GM21723 (cell line): ENCODE measurements around the gene LMBR1.
"Not testable (repeated sequence)": the region's sequence is repeated elsewhere in the genome, so short reads cannot be mapped to it uniquely, and the experiment has no call there.

Source experiments
- ATAC-seq: cut with Tn5 transposase; IDR thresholded peaks from one replicate; pipeline ENCODE4 v1.9.1; 2021; ENCODE audit warnings: mild to moderate bottlenecking, moderate library complexity; ENCODE audit not compliant: unreplicated experiment

Gene LMBR1

DNA sequence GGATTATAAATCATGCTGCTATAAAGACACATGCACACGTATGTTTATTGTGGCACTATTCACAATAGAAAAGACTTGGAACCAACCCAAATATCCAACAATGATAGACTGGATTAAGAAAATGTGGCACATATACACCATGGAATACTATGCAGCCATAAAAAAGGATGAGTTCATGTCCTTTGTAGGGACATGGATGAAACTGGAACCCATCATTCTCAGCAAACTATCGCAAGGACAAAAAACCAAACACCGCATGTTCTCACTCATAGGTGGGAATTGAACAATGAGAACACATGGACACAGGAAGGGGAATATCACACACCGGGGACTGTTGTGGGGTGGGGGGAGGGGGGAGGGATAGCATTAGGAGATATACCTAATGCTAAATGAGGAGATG is 89.3 kb downstream of the LMBR1 start:
- not testable (repeated sequence) for ATAC-seq

DNA sequence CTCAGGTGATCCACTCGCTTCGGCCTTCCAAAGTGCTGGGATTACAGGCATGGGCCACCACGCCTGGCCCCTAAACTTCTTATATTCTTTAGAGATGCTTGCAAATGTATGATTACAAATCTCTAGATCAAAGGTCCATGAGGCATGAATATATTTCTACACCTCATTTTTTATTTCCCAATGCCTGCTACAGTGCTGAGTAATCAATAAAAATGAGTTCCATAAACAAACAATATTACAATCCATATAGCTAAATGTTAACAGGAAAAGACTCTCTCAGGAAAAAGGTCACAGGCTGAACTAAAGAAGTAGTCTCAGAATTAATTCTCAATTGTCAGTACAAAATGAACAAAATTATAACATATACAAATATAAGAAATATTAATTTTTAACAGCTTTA is 90.8 kb downstream of the LMBR1 start:
- ATAC-seq = no peak

DNA sequence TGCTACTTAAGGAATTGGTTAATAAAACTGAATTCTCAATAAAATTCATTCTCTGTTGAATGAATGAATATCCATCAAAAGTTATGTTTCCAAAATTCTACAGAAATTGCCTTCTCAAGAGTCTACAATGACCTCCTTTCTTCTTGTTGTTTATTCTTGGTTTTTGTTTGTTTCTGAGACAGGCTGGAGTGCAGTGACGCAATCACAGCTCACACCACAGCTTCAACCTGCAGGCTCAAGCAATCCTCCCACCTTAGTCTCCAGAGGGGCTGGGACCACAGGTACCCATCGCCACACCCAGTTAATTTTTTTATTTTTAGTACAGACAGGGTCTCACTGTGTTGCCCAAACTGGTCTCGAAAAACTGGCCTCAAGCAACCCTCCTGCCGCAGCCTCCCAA is 97.6 kb downstream of the LMBR1 start:
- ATAC-seq = no peak

DNA sequence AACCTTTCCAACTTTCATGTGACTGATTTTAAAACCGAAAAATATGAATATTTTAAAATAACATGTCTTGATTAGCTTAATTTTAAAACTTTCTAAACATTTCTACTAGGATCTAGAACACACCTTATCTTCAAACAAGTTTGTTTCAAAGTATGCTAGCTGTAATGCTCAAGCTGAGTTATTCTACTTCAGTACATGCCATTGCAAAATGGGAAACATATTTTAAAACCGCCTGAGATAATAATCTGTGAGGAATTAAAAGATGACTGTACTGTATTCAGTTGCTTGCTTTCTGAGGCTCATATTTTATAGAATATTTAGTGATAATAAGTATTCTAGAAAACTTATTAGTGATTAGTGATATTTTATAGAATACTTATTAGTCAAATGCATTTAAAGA is 99.6 kb downstream of the LMBR1 start:
- ATAC-seq = no peak

DNA sequence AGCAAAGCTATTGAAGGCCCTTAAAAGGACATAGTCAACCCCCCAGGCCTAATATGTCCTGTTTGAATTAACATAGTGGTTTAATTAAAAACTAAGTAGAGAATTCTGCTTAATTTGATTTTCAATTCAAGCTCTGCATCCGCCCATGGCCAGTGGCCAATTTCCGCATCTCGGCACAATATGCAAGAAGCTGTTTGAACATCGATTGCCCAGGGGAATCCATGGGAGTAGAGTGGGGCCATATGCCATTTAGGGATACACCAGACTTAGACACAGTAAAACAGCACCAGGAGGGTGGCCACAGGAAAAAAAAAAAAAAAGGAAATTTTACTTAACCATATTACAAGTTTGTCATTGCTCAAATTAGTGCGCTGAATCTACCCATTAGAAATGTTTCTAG is 100.4 kb downstream of the LMBR1 start:
- no peak for ATAC-seq

DNA sequence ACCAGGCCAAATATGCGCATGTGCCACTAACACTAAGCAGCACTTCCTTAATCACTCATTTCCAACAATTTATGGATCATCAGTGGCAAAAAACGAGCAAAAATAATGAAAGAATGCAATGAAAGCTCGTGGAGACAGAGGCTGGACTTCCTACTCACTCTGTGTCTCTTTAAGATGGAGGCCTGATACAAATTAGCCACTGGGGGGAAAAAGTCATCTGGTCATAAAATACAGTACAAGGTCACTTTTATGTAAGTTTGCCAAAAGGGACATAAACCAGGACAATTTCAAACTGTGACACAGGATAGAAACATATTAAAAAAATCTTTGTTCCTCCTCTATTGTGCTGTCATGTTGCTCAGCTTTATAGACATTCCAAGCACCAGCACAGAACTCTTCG is 101.7 kb downstream of the LMBR1 start:
- no peak for ATAC-seq

DNA sequence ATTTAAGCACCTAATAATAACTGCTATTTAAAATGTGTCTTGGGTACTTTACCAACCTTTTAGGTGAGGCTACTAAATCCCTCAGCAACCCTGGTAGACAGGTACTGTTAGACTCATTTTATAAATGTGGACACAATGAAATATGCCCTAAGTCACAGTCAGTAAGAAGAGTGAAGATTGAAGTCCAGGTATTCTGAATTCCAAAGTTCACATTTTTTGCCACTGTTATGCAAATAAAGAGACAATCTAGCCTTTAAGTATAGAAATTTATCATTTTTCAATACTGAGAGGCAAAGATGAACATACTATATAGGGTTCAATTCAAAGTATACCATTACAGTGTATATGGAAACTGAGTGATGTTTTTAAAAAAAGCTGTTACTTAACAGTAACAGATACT is 102.7 kb downstream of the LMBR1 start:
- ATAC-seq = no peak

DNA sequence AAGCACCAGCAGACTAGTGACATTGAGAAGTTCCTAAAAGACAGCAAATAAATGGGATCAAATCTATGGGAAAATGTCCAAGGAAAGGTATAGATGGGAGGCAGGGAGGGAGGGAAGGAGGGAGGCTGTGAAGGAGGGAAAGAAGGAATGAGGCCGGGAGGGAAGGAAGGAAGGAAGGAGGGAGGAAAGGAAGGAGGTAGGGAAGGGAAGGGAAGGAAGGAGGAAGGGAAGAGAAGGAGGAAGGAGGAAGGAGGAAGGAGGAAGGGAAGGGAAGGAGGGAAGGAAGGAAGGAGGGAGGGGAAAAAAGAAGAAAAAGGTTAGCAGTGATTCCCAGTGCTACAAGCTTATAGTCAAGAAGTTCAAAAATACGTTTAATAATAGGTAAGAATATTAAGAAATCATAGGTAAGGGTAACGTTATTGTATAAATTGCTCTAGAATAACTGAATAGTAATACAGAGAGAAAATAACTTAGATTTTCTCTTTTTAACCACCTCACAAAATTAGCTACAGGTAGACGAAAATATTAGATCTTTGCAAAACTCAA is 106.9 kb downstream of the LMBR1 start:
- ATAC-seq = no peak

DNA sequence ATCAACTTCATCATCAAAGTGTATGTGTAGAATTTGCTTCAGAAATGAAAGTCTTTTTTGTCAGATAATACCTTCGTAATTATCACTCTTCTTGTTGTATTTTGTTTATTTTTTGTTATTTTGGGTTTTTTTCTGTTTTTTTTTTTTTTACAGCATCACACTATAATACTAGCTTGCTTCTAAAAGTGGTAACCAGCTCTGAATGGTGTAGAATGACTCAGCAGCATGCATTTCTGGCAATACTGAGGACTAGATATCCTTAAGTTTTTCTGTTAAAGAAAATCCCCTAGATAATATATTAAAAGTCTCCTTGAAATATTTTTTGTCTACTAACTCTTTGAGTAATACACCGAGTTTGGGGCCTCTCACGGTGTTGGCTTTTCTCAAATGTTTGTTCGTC is 109.1 kb downstream of the LMBR1 start:
- ATAC-seq = no peak

DNA sequence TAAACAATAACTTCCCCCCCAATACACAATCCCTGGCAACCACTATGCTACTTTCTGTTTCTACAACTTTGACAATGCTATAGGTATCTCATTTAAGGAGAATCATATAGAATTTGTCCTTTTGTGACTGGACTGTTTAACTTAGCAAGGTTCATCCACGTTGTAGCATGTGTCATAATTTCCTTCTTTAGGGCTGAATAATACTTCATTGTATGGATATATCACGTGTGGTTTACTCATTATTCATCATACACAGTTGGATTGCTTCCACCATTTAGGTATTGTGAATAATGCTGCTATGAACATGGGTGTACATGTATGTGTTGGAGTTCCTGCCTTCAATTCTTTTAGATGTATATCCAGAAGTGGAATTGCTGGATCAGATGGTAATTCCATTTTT is 111.0 kb downstream of the LMBR1 start:
- ATAC-seq = no peak

DNA sequence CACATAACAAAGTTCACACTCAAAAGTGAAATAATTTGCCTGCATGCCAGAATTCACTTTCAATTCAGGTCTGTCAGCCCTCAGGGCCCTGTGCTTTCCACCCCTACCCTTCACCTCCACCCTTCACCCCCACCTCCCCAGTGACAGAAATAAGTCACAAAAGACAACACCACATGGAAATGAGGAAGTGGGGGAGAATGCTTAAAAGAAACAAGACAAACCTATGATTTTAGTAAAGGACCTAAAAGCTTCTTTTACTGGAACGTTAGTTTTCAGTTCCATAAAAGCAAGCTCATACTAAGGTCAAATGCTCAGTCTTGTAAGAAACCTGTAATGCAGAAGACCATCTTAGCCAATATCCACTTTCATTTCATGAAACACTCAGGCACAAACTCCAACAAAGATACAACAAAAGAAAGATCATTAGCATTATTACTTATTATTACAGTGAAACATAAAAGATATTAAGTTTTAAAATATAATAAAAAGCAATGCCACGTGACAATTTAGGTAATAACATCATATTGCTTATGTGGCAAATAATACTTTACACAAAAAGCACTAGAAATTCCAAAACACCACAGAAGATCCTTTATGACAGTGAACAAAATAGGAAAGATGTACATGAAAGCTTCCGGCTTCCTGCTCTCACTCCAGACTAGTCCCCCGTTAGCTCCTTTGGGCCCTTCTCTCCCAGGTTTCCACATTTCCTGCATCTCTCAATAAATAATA is 112.1 kb downstream of the LMBR1 start:
- ATAC-seq = peak; percentile 93

DNA sequence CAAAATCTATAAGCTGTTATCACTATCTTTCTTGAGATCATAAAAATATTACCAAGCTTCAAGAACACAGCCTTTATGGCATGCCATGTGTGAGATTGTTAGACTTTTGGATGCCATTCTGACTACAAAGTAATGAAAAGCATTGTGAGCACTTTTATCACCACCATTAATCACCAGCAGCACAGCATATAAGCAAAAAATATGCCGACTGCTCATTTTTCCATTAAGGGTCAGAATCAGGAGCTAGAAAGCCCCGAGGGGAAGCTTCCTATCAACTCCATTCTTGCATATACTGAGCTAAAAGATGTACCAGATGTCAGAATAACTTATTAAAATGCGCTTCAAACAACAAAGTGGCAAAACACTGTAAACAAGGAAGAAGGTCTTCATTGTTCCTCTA is 114.3 kb downstream of the LMBR1 start:
- ATAC-seq = no peak

DNA sequence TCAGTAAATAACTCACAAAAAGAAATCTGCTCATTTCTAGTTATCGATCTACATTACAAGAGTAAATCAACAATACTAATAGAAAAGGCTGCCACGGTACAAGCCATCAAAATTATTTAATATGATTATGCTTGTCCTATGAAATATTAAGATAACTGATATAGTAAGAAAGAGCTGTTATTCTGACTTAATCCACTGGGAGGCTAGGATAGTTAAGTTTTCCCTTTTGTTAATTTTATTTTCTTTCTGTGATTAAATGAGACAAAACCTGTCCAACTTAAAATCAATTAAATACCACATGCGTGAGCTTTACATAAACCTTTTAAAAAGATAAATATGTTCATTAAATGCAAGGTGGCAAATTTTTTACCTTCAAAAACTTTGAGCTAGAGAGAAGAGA is 114.8 kb downstream of the LMBR1 start:
- no peak for ATAC-seq

DNA sequence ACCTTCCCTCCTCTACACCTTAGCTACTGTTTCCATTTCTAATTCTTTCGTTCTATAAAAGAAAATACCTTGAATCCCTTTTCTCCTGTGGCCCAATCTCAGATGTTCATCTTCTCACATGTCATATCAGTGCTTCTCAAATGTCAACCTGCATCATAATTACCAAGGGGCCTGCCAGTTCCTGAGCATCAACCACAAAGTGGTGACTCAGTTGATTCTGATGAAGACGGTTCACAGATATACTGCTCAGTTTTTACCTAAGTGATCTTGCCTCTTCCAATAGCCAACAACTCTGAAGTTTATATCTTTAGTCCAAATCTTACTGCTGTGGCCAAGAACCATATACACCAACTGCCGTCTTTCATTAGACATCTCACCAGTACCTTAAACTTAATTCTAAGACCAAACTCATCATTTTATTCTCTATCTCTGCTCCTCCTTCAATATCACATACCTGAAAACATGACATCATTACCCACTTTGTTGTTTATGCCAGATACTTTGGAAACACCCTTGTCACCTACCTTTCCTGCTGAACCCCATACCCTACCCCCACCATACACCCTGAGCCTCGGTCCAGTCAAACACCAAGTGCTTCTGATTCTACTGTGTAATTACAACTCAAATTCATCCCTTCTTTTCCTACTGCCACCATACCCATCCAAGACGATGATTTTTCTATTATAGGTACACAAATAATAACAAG is 115.5 kb downstream of the LMBR1 start:
- no peak for ATAC-seq

DNA sequence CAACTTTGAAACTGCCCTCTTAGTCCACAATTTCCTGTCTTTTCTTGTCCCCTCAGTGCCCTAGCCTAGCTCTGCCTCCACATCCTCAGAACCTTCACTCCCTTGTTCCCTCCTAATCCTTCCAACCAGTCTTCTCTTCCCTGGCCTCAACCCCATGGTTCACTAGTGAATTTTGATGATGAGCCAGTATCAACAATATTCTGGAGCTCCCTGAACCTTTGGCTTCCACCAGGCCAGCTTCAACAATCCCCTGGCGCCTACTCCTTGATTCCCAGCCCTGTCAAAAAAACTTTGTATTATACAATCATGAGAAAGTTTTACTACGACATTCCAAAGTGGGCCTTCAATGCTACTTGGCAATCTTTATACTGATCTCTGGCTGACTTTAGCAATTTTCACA is 116.5 kb downstream of the LMBR1 start:
- no peak for ATAC-seq

DNA sequence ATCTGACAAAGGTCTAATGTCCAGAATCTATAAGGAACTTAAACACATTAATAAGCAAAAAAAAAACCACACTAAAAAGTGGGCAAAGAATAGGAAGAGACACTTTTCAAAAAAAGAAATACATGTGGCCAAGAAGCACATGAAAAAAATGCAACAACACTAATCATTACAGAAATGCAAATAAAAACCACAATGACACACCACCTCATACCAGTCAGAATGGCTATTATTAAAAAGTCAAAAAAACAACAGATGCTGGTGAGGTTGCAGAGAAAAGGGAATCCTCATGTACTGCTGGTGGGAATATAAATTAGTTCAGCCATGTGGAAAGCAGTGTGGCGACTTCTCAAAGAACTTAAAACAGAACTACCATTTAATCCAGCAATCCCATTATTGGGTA is 119.0 kb downstream of the LMBR1 start:
- ATAC-seq = peak; percentile 37

DNA sequence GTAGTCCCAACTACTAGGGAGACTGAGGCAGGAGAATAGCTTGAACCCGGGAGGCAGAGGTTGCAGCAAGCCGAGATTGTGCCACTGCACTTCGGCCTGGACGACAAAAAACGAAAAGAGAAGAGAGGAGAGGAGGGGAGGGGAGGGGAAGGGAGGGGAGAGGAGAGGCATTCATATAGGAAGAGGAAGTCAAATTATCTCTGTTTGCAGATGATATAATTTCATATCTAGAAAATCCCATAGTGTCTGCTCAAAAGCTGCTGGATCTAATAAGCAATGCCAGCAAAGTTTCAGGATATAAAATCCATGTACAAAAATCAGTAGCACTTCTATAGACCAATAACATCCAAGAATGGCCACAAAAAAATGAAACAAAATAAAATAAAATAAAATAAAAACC is 120.3 kb downstream of the LMBR1 start:
- ATAC-seq = no peak

DNA sequence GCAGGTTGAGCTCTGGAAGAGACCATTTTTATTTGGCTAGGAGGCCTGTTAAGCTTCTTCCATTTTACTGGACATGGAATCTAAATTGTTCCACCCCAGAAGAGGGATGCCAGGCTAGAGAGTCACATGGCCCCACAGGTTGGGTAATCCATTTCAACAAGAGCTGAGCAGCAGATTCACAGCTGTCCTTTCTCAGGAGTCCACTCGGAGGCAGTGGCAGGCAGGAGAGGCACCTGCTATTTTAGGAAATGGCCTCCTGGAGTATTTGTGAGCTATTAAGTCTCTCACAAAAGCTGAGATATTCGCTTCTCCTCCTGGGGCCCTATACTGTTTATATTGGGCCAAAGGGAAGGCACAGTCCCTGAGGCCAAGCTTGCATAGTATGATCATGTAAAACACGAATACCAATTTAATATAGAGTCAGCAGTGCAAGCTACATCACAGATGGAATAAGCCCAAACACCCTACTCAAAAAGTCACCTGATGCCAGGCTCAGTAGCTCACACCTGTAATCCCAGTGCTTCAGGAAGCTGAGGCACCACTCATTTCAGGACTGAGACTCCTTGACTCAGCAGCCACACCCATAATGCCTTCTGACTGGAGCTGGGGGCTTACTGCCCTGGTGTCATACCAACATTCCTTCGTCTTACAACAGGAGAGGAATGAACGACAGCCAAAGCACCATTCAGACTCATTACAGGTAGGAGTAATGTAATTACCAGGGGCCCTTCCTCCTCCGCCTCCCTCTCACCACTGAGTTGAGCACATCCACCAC is 124.1 kb downstream of the LMBR1 start:
- ATAC-seq = no peak

DNA sequence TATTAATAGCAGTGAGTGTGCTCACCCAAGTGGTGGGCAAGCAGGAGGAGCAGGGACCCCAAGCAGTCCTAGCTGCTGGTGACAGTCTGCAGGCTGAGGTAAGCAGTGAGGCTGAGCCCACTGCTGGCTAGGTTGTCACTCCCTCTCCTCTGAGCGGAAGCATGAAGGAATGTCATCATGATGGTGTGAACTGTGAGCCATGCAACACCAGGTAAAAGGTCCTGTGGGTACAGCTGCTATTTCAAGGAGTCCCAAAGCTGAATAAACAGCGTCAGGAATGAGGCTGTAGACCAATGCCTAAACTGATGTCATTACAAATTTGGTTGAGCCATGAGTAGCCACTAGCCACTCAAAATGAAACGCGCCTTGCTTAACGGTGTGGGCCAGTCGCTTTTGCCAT is 126.3 kb downstream of the LMBR1 start:
- no peak for ATAC-seq

DNA sequence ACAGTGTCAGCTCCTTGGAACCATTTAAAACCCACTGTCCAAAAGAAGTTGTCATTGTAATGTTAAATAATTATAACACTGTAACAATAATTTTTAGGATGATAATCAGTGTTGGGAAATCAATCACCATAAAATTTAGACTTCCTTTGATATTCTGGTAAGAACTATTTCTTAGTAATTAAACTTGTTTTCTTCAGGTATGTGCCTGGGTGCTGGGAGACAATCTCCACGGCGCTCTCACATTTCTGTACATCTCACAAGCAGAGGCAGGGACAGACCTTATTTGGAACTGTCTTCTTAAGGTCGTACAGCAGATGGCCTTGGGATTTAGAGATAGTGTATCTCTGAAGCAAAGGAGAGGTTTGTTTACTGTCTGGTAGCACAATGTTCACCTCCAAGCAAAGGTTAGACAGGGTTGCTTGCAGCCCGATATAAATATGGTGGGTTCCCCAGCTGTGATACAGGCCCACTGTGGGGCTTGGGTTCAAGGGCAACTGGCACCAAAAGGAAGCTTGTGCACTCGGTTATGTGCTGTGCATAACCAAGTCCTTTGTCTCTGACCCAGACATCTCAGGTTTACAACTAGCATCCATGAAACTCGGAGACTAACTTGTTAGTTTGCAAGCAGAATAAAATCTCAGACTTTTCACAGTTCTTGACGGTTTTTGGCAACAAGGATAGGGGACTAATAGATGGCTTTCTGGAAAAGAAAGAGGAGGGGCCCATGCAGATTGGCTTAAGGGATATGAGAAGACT is 126.9 kb downstream of the LMBR1 start:
- ATAC-seq = no peak

DNA sequence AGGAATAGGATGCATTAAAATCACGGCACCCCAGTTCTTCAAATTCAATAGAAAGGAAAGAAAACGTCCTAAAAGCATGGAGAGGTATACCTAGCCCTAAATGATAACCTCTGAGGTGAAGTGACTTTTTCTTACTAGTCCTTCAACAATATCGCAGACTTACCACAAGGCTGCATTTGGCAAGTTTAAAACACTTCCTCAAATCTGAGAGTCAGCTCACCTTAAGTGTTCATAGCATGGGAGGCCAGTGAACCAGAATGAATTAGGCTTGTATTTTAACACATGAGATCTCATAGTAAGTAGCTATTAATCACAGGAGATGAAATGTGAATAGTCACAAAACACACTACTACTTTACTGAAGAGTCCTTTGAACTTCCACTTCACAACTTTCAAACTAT is 128.2 kb downstream of the LMBR1 start:
- no peak for ATAC-seq
